Measurements from ENCODE around the gene KRTAP5-3. TPM values are rescaled to one million over a fixed set of nuclear protein-coding genes. Genes with fewer than 3 reads are reported as not detected.
"Not testable (repeated sequence)": the region's sequence is repeated elsewhere in the genome, so short reads cannot be mapped to it uniquely, and the experiment has no call there.

The KRTAP5-3 gene
- total and polyA plus RNA-seq, 12 donors = not detected

DNA sequence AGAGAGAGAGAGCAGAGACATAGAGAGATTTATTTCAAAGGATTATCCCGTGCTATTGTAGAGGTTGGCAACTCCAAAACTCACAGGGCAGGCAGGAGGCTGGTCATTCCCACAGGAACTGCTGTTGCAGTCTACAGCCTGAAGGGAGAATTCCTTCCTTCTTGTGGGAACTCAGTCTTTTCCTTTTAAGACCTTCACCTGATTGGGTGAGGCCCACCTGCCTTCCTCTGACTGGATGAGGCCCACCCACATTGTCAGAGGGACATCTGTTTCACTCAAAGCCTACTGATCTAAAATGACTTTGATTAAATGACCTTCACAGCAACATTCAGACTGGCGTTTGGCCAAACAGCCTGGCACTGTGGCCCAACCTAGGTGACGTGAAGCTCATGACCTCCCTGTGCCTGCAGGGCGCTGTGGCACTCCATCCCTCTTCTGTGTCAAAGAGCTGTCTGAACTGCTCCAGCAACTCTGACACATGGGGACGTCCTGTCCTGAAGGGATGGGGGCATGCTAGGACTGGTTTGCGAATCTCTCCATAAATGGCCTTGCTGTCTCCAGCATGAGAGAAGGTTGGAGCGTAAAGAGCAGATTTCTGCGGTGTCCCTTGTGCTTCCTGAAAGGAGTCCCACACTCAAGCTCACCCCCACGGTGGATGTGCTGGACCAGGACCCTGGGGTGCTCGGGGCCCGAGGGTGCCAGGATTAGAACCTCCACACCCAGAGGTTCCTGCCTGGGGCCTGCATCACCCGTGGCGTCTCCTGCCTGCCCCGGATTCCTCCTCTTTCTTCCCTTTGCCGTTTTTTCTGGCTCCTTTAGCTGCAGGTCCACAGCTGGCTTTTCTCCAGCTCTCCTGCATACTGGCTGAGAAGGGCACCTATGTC, 42.0 kb upstream of the KRTAP5-3 start:
- no peaks in the 10 kb centered on the region for H3K36me3 ChIP-seq (replicated peaks in 1 of 2)
- intact Hi-C loops (cut with DNase I) = loop anchor here (5.0 kb wide), 3 partner anchors 42 to 502 kb away; partner anchors contain the start of gene SYT8 (in 1 of the 2)
- H3K27me3 ChIP-seq = peaks cover 4% of the 10 kb centered on the region
- H3K4me1 ChIP-seq (replicated peaks in 1 of 2) = peaks cover 0 to 15% of the 10 kb centered on the region in 2 donors
- no peak overlapping the region for H3K27ac ChIP-seq
- no peak for DNase-seq
- TF ChIP-seq POLR2A (IDR thresholded peaks at IDR 0.05) (no peak), CTCF (IDR thresholded peaks at IDR 0.05) (no peak)
- WGBS, 4 donors = 63 to 81% (median 74%) methylated on average over 12 to 15 of the region's 15 CpGs
- no peaks in the 10 kb centered on the region for H3K9me3 ChIP-seq (replicated peaks in 1 of 3)
- no peak overlapping the region for H3K4me3 ChIP-seq

- 72 to 85% (median 81%) methylated on average over 25 to 28 of the region's 28 CpGs for WGBS, 4 donors
- Histone ChIP-seq H3K4me1 (replicated peaks in 1 of 2) (peaks cover 0 to 8% of the 10 kb centered on the region in 2 donors), H3K27ac (no peak overlapping the region), H3K4me3 (no peak overlapping the region), H3K9me3 (replicated peaks in 1 of 3) (no peaks in the 10 kb centered on the region), H3K27me3 (no peaks in the 10 kb centered on the region), H3K36me3 (replicated peaks in 1 of 2) (no peaks in the 10 kb centered on the region)
- intact Hi-C loops (cut with DNase I) = loop anchor here in 1 of 2 donors (10.0 kb wide), 1 partner anchor 506 kb away; no protein-coding TSS in a partner anchor
- no peak for DNase-seq
- TF ChIP-seq POLR2A (IDR thresholded peaks at IDR 0.05) (no peak), CTCF (IDR thresholded peaks at IDR 0.05) (no peak)
These were observed 40.6 kb upstream of the KRTAP5-3 start for GRCh38 chr11:1648653-1649420.

GRCh38 chr11:1647901-1648652, 39.8 kb upstream of the KRTAP5-3 start:
- 90 to 92% (median 92%) methylated on average over 15 to 35 of the region's 35 CpGs for WGBS, 4 donors
- intact Hi-C loops (cut with DNase I) = loop anchor here in 1 of 2 donors (10.0 kb wide), 1 partner anchor 507 kb away; no protein-coding TSS in a partner anchor
- DNase-seq = no peak

DNA sequence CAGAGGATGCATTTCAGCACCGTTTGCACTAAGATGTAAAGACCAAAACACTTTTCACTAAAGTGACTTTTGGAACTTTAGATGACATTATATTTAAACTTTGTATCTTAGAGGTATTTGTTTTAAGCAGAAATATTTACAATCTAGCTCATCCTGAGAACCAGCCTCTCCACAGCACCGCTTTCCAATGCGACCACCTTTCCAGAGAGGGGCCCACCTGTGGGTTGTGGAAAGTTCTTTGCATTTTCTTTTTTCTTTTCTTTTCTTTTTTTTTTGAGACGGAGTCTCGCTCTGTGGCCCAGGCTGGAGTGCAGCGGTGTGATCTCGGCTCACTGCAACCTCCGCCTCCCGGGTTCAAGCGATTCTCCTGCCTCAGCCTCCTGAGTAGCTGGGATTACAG, 38.3 kb upstream of the KRTAP5-3 start:
- H3K27ac ChIP-seq; DNase-seq; H3K36me3 ChIP-seq (replicated peaks in 1 of 2); H3K4me3 ChIP-seq; H3K27me3 ChIP-seq; H3K9me3 ChIP-seq (replicated peaks in 1 of 3); H3K4me1 ChIP-seq (replicated peaks in 1 of 2): not testable (repeated sequence)
- intact Hi-C loops (cut with DNase I) = loop anchor here in 1 of 2 donors (10.0 kb wide), 1 partner anchor 508 kb away; no protein-coding TSS in a partner anchor
- WGBS, 4 donors = 78 to 92% (median 91%) methylated on average over 10 of the region's 10 CpGs

More at GRCh38 chr11:1647901-1648652, 39.8 kb upstream of the KRTAP5-3 start:
- H3K4me1 ChIP-seq (replicated peaks in 1 of 2) = peaks cover 0 to 6% of the 10 kb centered on the region in 2 donors
- H3K4me3 ChIP-seq = no peak overlapping the region
- no peaks in the 10 kb centered on the region for H3K27me3 ChIP-seq
- no peak overlapping the region for H3K27ac ChIP-seq
- H3K36me3 ChIP-seq (replicated peaks in 1 of 2) = no peaks in the 10 kb centered on the region
- TF ChIP-seq CTCF (IDR thresholded peaks at IDR 0.05) = no peak
- TF ChIP-seq POLR2A (IDR thresholded peaks at IDR 0.05) = no peak
- no peaks in the 10 kb centered on the region for H3K9me3 ChIP-seq (replicated peaks in 1 of 3)

Data from adrenal gland (tissue), 12 donors.